Hepatocyte (in vitro differentiated cells): ENCODE data around the gene TPSB2. TPM values are rescaled to one million over a fixed set of nuclear protein-coding genes. Genes with fewer than 3 reads are reported as not detected.

ENCODE experiments used
- DNase-seq: peaks from one replicate; pipeline ENCODE4 v3.0.0-alpha.2; 2016; ENCODE audit warnings: low spot score
- H2AFZ ChIP-seq: fragments of 200-600 bp; sonication (generic); 2 replicates; pipeline ENCODE4 v1.6.0; 2016; ENCODE audit warnings: antibody characterized with exemption, mild to moderate bottlenecking
- H3K27ac ChIP-seq: fragments of 200-600 bp; sonication (generic); 2 replicates; pipeline ENCODE4 v1.5.1; 2016; ENCODE audit warnings: mild to moderate bottlenecking
- H3K27me3 ChIP-seq: fragments of 200-600 bp; sonication (generic); 2 replicates; pipeline ENCODE4 v1.6.1; 2016
- H3K36me3 ChIP-seq: fragments of 200-600 bp; sonication (generic); replicated peaks from 2 replicates; pipeline ENCODE4 v1.5.1; 2016; ENCODE audit warnings: low read depth; ENCODE audit not compliant: insufficient read depth
- H3K4me1 ChIP-seq: fragments of 200-600 bp; sonication (generic); 2 replicates; pipeline ENCODE4 v1.5.1; 2016; ENCODE audit warnings: mild to moderate bottlenecking, moderate library complexity; ENCODE audit not compliant: insufficient read depth
- H3K4me2 ChIP-seq: fragments of 200-600 bp; sonication (generic); 2 replicates; pipeline ENCODE4 v1.6.0; 2016
- H3K4me3 ChIP-seq: fragments of 200-600 bp; sonication (generic); 2 replicates; pipeline ENCODE4 v1.5.1; 2016; ENCODE audit warnings: mild to moderate bottlenecking
- H3K79me2 ChIP-seq: fragments of 200-600 bp; sonication (generic); 2 replicates; pipeline ENCODE4 v1.6.0; 2017; ENCODE audit warnings: mild to moderate bottlenecking
- H3K9me2 ChIP-seq: fragments of 200-600 bp; sonication (generic); replicated peaks from 2 replicates; pipeline ENCODE4 v1.6.0; 2017; ENCODE audit warnings: mild to moderate bottlenecking; ENCODE audit not compliant: insufficient read depth
- H3K9me3 ChIP-seq: fragments of 200-600 bp; sonication (generic); 2 replicates; pipeline ENCODE4 v1.5.1; 2016; ENCODE audit warnings: low read depth, mild to moderate bottlenecking
- H4K20me1 ChIP-seq: fragments of 200-600 bp; sonication (generic); 2 replicates; pipeline ENCODE4 v1.6.0; 2016; ENCODE audit warnings: mild to moderate bottlenecking; ENCODE audit not compliant: insufficient read depth, poor library complexity, severe bottlenecking
- EZH2 ChIP-seq: fragments of 200-600 bp; sonication (generic); IDR thresholded peaks from 2 replicates; pipeline ENCODE4 v1.6.1; 2016; ENCODE audit warnings: antibody characterized with exemption, mild to moderate bottlenecking, borderline replicate concordance
- EZH2phosphoT487 ChIP-seq: fragments of 200-600 bp; sonication (generic); IDR thresholded peaks from one replicate; pipeline ENCODE4 v1.6.1; 2018; ENCODE audit warnings: antibody characterized with exemption, mild to moderate bottlenecking, low read depth, moderate library complexity; ENCODE audit not compliant: unreplicated experiment, severe bottlenecking
- WGBS: methylation state at CpG from one replicate; pipeline ENCODE4 v1.1.6; 2016; ENCODE audit warnings: low lambda C conversion rate; ENCODE audit errors: missing lambda C conversion rate; 5-methylcytosine and 5-hydroxymethylcytosine counted together
- polyA plus RNA-seq: library from polyadenylated mRNA; unstranded; fragments of >200 nt; fragmentation: Nextera tagmentation; extraction: Ambion mirVana; gene quantifications from 2 replicates; pipeline ENCODE4 v1.2.1, GENCODE V29; 2016
- total RNA-seq: library from RNA; depleted of rRNA; stranded (reverse); fragments of >200 nt; gene quantifications from 2 replicates; pipeline ENCODE4 v1.2.3, GENCODE V29; 2014
- TF ChIP-seq, protein P1 (sequence below): fragments of 200-600 bp; sonication (generic); IDR thresholded peaks from 2 replicates; pipeline ENCODE4 v1.5.1; 2016; ENCODE audit warnings: antibody characterized with exemption, mild to moderate bottlenecking; ENCODE audit not compliant: poor library complexity

TPSB2 gene
- total and polyA plus RNA-seq, 2 experiments from 2014 or later = not detected

DNA sequence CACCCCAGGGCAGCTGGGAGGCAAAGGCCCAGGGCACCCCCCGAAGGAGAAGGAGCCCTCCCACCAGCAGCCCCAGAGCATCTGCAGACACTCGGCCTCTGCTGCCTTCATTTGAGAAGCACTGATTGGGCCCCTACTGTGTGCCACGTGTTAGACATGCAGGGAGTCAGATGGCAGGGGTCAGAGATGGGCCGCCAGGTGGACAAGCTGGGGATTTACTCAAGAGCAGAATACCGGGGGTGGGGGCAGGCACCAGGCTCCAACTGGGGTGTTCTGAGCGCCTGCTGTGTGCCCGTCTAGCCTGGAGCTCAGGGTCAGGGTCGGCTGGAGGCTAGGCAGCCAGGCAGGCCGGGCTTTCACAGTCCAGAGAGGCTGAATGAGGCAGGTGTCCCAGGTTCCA, 23.7 kb downstream of the TPSB2 start:
- no peak for DNase-seq
- Histone ChIP-seq H3K4me1 (no peaks in the 10 kb centered on the region), H3K36me3 (no peaks in the 10 kb centered on the region), H3K4me3 (no peak overlapping the region), H3K4me2 (no peak overlapping the region), H3K9me2 (no peaks in the 10 kb centered on the region), H3K79me2 (no peaks in the 10 kb centered on the region), H2AFZ (no peak overlapping the region), H3K27me3 (no peaks in the 10 kb centered on the region), H3K9me3 (no peaks in the 10 kb centered on the region), H3K27ac (no peak overlapping the region), H4K20me1 (no peaks in the 10 kb centered on the region)
- TF ChIP-seq EZH2 (no peak), EZH2phosphoT487 (no peak)
- WGBS = 89% methylated on average over 9 of the region's 9 CpGs

DNA sequence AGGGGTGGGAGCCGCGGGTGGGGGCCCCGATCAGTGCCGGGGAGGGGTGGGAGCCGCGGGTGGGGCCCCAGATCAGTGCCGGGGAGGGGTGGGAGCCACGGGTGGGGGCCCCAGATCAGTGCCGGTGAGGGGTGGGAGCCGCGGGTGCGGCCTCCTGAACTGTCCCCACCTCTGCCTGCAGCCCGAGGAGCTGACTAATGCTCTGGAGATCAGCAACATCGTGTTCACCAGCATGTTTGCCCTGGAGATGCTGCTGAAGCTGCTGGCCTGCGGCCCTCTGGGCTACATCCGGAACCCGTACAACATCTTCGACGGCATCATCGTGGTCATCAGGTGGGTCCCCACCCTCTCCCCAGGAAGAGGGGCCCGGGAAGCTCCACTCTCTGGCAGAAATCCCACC, 25.1 kb downstream of the TPSB2 start:
- Histone ChIP-seq H3K27me3 (no peaks in the 10 kb centered on the region), H3K79me2 (no peaks in the 10 kb centered on the region), H3K27ac (no peak overlapping the region), H4K20me1 (no peaks in the 10 kb centered on the region), H3K4me1 (no peaks in the 10 kb centered on the region), H3K9me3 (no peaks in the 10 kb centered on the region), H3K9me2 (no peaks in the 10 kb centered on the region), H3K4me3 (no peak overlapping the region), H3K36me3 (no peaks in the 10 kb centered on the region), H2AFZ (no peak overlapping the region), H3K4me2 (no peak overlapping the region)
- 93% methylated on average over 14 of the region's 21 CpGs for WGBS
- TF ChIP-seq EZH2phosphoT487 (no peak), EZH2 (no peak)
- TF ChIP-seq, protein P1, sequence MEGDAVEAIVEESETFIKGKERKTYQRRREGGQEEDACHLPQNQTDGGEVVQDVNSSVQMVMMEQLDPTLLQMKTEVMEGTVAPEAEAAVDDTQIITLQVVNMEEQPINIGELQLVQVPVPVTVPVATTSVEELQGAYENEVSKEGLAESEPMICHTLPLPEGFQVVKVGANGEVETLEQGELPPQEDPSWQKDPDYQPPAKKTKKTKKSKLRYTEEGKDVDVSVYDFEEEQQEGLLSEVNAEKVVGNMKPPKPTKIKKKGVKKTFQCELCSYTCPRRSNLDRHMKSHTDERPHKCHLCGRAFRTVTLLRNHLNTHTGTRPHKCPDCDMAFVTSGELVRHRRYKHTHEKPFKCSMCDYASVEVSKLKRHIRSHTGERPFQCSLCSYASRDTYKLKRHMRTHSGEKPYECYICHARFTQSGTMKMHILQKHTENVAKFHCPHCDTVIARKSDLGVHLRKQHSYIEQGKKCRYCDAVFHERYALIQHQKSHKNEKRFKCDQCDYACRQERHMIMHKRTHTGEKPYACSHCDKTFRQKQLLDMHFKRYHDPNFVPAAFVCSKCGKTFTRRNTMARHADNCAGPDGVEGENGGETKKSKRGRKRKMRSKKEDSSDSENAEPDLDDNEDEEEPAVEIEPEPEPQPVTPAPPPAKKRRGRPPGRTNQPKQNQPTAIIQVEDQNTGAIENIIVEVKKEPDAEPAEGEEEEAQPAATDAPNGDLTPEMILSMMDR = no peak
- no peak for DNase-seq

DNA sequence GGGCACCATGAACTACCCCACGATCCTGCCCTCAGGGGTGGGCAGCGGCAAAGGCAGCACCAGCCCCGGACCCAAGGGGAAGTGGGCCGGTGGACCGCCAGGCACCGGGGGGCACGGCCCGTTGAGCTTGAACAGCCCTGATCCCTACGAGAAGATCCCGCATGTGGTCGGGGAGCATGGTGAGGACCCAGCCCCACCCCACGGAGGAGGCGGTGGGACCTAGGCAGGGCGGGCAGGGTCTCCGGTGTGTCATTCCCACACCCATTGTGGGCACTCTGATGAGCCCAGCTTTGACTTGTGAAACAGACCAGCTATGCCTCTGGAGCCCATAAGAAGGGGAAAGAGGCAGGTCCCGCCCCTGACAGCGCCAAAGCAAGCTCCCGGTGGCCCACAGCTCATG, 27.7 kb downstream of the TPSB2 start:
- no peak overlapping the region for H2AFZ ChIP-seq
- no peak overlapping the region for H3K4me2 ChIP-seq
- no peaks in the 10 kb centered on the region for H3K9me3 ChIP-seq
- 96% methylated on average over 17 of the region's 18 CpGs for WGBS
- no peak for DNase-seq
- no peaks in the 10 kb centered on the region for H4K20me1 ChIP-seq
- no peak overlapping the region for H3K27ac ChIP-seq
- no peaks in the 10 kb centered on the region for H3K36me3 ChIP-seq
- H3K27me3 ChIP-seq = no peaks in the 10 kb centered on the region
- no peaks in the 10 kb centered on the region for H3K79me2 ChIP-seq
- no peak overlapping the region for H3K4me3 ChIP-seq
- H3K4me1 ChIP-seq = no peaks in the 10 kb centered on the region
- H3K9me2 ChIP-seq = no peaks in the 10 kb centered on the region
- no peak for TF ChIP-seq EZH2phosphoT487
- TF ChIP-seq EZH2 = no peak
- TF ChIP-seq, protein P1 = no peak

DNA sequence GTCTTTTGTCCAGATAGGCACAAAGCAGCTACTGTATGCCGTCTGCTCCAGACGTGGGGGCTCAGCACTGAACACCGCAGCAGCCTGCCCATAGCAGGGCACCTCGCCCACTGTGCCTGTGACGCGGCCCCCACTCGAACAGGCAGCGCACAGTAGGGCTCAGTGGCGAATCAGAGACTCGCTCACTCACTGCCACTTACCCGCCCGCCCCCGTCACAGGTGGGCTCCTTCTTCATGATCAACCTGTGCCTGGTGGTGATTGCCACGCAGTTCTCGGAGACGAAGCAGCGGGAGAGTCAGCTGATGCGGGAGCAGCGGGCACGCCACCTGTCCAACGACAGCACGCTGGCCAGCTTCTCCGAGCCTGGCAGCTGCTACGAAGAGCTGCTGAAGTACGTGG, 28.5 kb downstream of the TPSB2 start:
- no peaks in the 10 kb centered on the region for H3K27me3 ChIP-seq
- WGBS = 99% methylated on average over 24 of the region's 25 CpGs
- H3K9me3 ChIP-seq = no peaks in the 10 kb centered on the region
- no peak overlapping the region for H3K4me3 ChIP-seq
- no peaks in the 10 kb centered on the region for H3K4me1 ChIP-seq
- no peak overlapping the region for H3K27ac ChIP-seq
- H3K79me2 ChIP-seq = no peaks in the 10 kb centered on the region
- no peaks in the 10 kb centered on the region for H3K36me3 ChIP-seq
- no peaks in the 10 kb centered on the region for H3K9me2 ChIP-seq
- no peak overlapping the region for H2AFZ ChIP-seq
- no peak overlapping the region for H3K4me2 ChIP-seq
- H4K20me1 ChIP-seq = no peaks in the 10 kb centered on the region
- no peak for DNase-seq
- TF ChIP-seq, protein P1 = no peak
- TF ChIP-seq EZH2 (no peak), EZH2phosphoT487 (no peak)
